Fibroblast of lung (primary cell): Measurements from ENCODE around the gene DNM1. TPM values are rescaled to one million over a fixed set of nuclear protein-coding genes. Genes with fewer than 3 reads are reported as not detected.
A peak's percentile ranks its signal among the peaks of the same experiment; 100 is the strongest.

Experiments
- DNase-seq, 2 donors: peaks; one replicate each; pipeline versions ENCODE4 v3.0.0 to v3.0.0-alpha.2; 2010; ENCODE audit warnings: low read depth in 2 of 2
- H2AFZ ChIP-seq: 2 replicates; pipeline ENCODE4 v1.5.1; 2012; ENCODE audit warnings: low read length, control low read depth, inconsistent platforms
- H3K27ac ChIP-seq: 2 replicates; pipeline ENCODE4 v1.5.1; 2011; ENCODE audit warnings: low read length, control low read depth; ENCODE audit not compliant: insufficient read depth
- H3K27me3 ChIP-seq: 2 replicates; pipeline ENCODE4 v1.5.1; 2011; ENCODE audit warnings: mild to moderate bottlenecking, low read length; ENCODE audit not compliant: control insufficient read depth, insufficient read depth
- H3K36me3 ChIP-seq: 2 replicates; pipeline ENCODE4 v1.5.1; 2011; ENCODE audit warnings: low read length; ENCODE audit not compliant: control insufficient read depth, insufficient read depth
- H3K4me1 ChIP-seq: 2 replicates; pipeline ENCODE4 v1.5.1; 2011; ENCODE audit warnings: low read length; ENCODE audit not compliant: control insufficient read depth, insufficient read depth; ENCODE audit errors: extremely low read depth
- H3K4me2 ChIP-seq: 2 replicates; pipeline ENCODE4 v1.5.1; 2011; ENCODE audit warnings: low read length, control low read depth; ENCODE audit not compliant: insufficient read depth; ENCODE audit errors: extremely low read depth
- H3K4me3 ChIP-seq, 4 experiments: fragments of 200-600 bp in 1 of 4; sonication (generic) in 1 of 4; replicated peaks in 1 of 4; 2 replicates each; pipeline ENCODE4 v1.5.1; 2011 to 2016; ENCODE audit warnings: low read length in 4 of 4, low read depth in 3 of 4, mild to moderate bottlenecking in 3 of 4, control low read depth in 2 of 4, inconsistent platforms in 1 of 4, mixed read lengths in 1 of 4; ENCODE audit not compliant: insufficient read depth in 1 of 4; ENCODE audit errors: control extremely low read depth in 1 of 4
- H3K79me2 ChIP-seq: 2 replicates; pipeline ENCODE4 v1.5.1; 2012; ENCODE audit warnings: mild to moderate bottlenecking, low read length, inconsistent platforms; ENCODE audit not compliant: control insufficient read depth, insufficient read depth
- H3K9ac ChIP-seq: 2 replicates; pipeline ENCODE4 v1.5.1; 2011; ENCODE audit warnings: mild to moderate bottlenecking, low read length, control low read depth; ENCODE audit not compliant: insufficient read depth
- H3K9me3 ChIP-seq: 2 replicates; pipeline ENCODE4 v1.5.1; 2012; ENCODE audit warnings: low read depth, low read length; ENCODE audit not compliant: control insufficient read depth, insufficient read depth
- H4K20me1 ChIP-seq: 2 replicates; pipeline ENCODE4 v1.5.1; 2011; ENCODE audit warnings: low read length; ENCODE audit not compliant: control insufficient read depth, insufficient read depth; ENCODE audit errors: extremely low read depth
- CTCF ChIP-seq, 2 donors: IDR thresholded peaks in 1 of 2; conservative IDR thresholded peaks in 1 of 2; 1 replicate in 1 of 2; 2 replicates in 1 of 2; pipeline ENCODE4 v1.5.1; 2011 to 2012; ENCODE audit warnings: low read length in 2 of 2, control low read depth in 1 of 2, inconsistent platforms in 1 of 2, low read depth in 1 of 2, mild to moderate bottlenecking in 1 of 2
- EZH2 ChIP-seq: IDR thresholded peaks from 2 replicates; pipeline ENCODE4 v1.5.1; 2012; ENCODE audit warnings: low read length, control low read depth, mild to moderate bottlenecking; ENCODE audit errors: missing control alignments
- polyA plus RNA-seq, 2 donors: library from polyadenylated mRNA; depleted of rRNA in 1 of 2; stranded (reverse) in 1 of 2; unstranded in 1 of 2; fragments of >200 nt; gene quantifications; 2 replicates each; pipeline ENCODE4 v1.2.1, GENCODE V29; 2011 to 2012; ENCODE audit warnings: missing spikeins in 1 of 2
- total RNA-seq: library from RNA; depleted of rRNA; stranded (reverse); fragments of >200 nt; gene quantifications from 2 replicates; pipeline ENCODE4 v1.2.1, GENCODE V29; 2014

DNM1 gene
- total and polyA plus RNA-seq, 2 donors (not counting 1 experiment from before 2014, with no cell fraction given): 3.7 to 30.4 TPM

GRCh38 chr9:128211186-128211980, 8.2 kb downstream of the DNM1 start:
- TF ChIP-seq CTCF (conservative IDR thresholded peaks at IDR 0.05 in 1 of 2, IDR thresholded peaks at IDR 0.05 in 1 of 2; ENCODE audit: low read depth in 1 of 2, low read length in 2 of 2) (no peak), EZH2 (no peak)

GRCh38 chr9:128211981-128212281, 8.8 kb downstream of the DNM1 start:
- no peak overlapping the region for H3K4me2 ChIP-seq
- H2AFZ ChIP-seq: no peak overlapping the region
- TF ChIP-seq EZH2 (no peak), CTCF (conservative IDR thresholded peaks at IDR 0.05 in 1 of 2, IDR thresholded peaks at IDR 0.05 in 1 of 2; ENCODE audit: low read depth in 1 of 2, low read length in 2 of 2) (no peak)
- H3K4me3 ChIP-seq: no peak overlapping the region
- H3K36me3 ChIP-seq: no peaks in the 10 kb centered on the region
- peaks cover 10% of the 10 kb centered on the region for H3K4me1 ChIP-seq
- DNase-seq: no peak
- peaks cover 2% of the 10 kb centered on the region for H4K20me1 ChIP-seq
- no peaks in the 10 kb centered on the region for H3K79me2 ChIP-seq
- no peak overlapping the region for H3K9ac ChIP-seq
- H3K27ac ChIP-seq: no peak overlapping the region
- H3K9me3 ChIP-seq: no peaks in the 10 kb centered on the region
- no peaks in the 10 kb centered on the region for H3K27me3 ChIP-seq

More at GRCh38 chr9:128211186-128211980, 8.2 kb downstream of the DNM1 start:
- DNase-seq: no peak
- Histone ChIP-seq H3K27ac (no peak overlapping the region), H4K20me1 (no peaks in the 10 kb centered on the region), H3K79me2 (no peaks in the 10 kb centered on the region), H3K9ac (peak overlapping the region; percentile 7), H3K9me3 (no peaks in the 10 kb centered on the region), H2AFZ (no peak overlapping the region), H3K27me3 (no peaks in the 10 kb centered on the region), H3K4me1 (peaks cover 5% of the 10 kb centered on the region), H3K36me3 (no peaks in the 10 kb centered on the region), H3K4me3 (no peak overlapping the region), H3K4me2 (no peak overlapping the region)

- no peaks in the 10 kb centered on the region for H3K27me3 ChIP-seq
These were observed 10.7 kb downstream of the DNM1 start for GRCh38 chr9:128213746-128214497.

More at GRCh38 chr9:128213746-128214497, 10.7 kb downstream of the DNM1 start:
- Histone ChIP-seq H3K4me2 (no peak overlapping the region), H3K9ac (no peak overlapping the region), H3K4me1 (peaks cover 11% of the 10 kb centered on the region), H3K4me3 (no peak overlapping the region), H3K27ac (no peak overlapping the region), H3K36me3 (no peaks in the 10 kb centered on the region), H3K79me2 (no peaks in the 10 kb centered on the region), H4K20me1 (peaks cover 2% of the 10 kb centered on the region), H2AFZ (no peak overlapping the region), H3K9me3 (no peaks in the 10 kb centered on the region)
- no peak for DNase-seq
- TF ChIP-seq CTCF (conservative IDR thresholded peaks at IDR 0.05 in 1 of 2, IDR thresholded peaks at IDR 0.05 in 1 of 2; ENCODE audit: low read depth in 1 of 2, low read length in 2 of 2): no peak
- no peak for TF ChIP-seq EZH2
